Measurements from ENCODE around the gene DUT. TPM values are rescaled to one million over a fixed set of nuclear protein-coding genes. Genes with fewer than 3 reads are reported as not detected.
A peak's percentile ranks its signal among the peaks of the same experiment; 100 is the strongest.

The DUT gene
- total and polyA plus RNA-seq, 2 of the 8 experiments (the other 6 are each of a cell fraction or from before 2014, with no cell fraction given), result 71.5 to 246 TPM

DNA sequence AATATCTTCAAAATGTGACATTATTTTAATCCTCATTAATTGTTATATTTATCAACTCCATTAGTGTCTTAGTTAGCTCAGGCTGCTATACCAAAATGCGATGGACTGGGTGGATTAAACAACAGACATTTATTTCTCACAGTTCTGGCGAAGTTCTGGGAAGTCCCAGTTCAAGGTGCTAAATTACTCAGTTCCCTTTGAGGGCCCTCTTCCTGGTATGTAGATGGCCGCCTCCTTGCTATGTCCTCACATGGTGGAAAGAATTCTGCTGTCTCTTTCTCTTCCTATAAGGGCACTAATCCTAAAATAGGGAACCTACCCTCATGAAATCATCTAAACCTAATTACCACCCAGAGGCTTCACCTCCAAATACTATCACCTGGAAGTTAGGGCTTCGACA is 38.8 kb upstream of the DUT start:
- H3K27ac ChIP-seq (ENCODE audit: low read depth, low read length), result no peak overlapping the region
- H2BK120ac ChIP-seq (replicated peaks; ENCODE audit: low read depth, low read length), result no peak overlapping the region
- no peak overlapping the region for H4K8ac ChIP-seq (ENCODE audit: extremely low read depth, insufficient read depth, low read length)
- no peak overlapping the region for H3K4me2 ChIP-seq (ENCODE audit: insufficient read depth in 1 of 2, low read depth in 2 of 2, low read length in 2 of 2)
- H2BK5ac ChIP-seq (ENCODE audit: low read depth, low read length), result no peak overlapping the region
- H2BK12ac ChIP-seq (ENCODE audit: low read depth, low read length), result no peak overlapping the region
- no peak overlapping the region for H3K56ac ChIP-seq (replicated peaks; ENCODE audit: insufficient read length, low read depth, low read length)
- H3K36me3 ChIP-seq (ENCODE audit: control insufficient read depth in 2 of 4, insufficient read depth in 4 of 4, low read length in 3 of 4), result no peaks in the 10 kb centered on the region
- H3K14ac ChIP-seq (ENCODE audit: insufficient read length), result no peak overlapping the region
- no peak overlapping the region for H3K18ac ChIP-seq (ENCODE audit: extremely low read depth, low read length)
- FAIRE-seq (no peak), DNase-seq (ENCODE audit: low read depth in 1 of 2, low spot score in 2 of 2) (no peak)
- CTCF ChIA-PET (ENCODE audit: partially characterized antibody), result interaction anchor here (0.6 to 1.5 kb wide), 9 partner anchors 8 to 761 kb away, joined by 3 to 5 read pairs (median 3); no protein-coding TSS in a partner anchor
- no peak for TF ChIP-seq SRF (IDR thresholded peaks at IDR 0.05; ENCODE audit: low read depth, low read length)
- no peak for TF ChIP-seq NRF1 (IDR thresholded peaks at IDR 0.05; ENCODE audit: low read depth, low read length)
- TF ChIP-seq GTF2F1 (IDR thresholded peaks at IDR 0.05; ENCODE audit: borderline replicate concordance, low read depth, low read length), result no peak
- TF ChIP-seq SP2 (IDR thresholded peaks at IDR 0.05; ENCODE audit: low read length), result no peak
- TF ChIP-seq, protein P1, sequence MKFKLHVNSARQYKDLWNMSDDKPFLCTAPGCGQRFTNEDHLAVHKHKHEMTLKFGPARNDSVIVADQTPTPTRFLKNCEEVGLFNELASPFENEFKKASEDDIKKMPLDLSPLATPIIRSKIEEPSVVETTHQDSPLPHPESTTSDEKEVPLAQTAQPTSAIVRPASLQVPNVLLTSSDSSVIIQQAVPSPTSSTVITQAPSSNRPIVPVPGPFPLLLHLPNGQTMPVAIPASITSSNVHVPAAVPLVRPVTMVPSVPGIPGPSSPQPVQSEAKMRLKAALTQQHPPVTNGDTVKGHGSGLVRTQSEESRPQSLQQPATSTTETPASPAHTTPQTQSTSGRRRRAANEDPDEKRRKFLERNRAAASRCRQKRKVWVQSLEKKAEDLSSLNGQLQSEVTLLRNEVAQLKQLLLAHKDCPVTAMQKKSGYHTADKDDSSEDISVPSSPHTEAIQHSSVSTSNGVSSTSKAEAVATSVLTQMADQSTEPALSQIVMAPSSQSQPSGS (IDR thresholded peaks at IDR 0.05; ENCODE audit: low read length), result no peak
- no peak for TF ChIP-seq BCL11A (IDR thresholded peaks at IDR 0.05; ENCODE audit: low read depth in 2 of 2, low read length in 2 of 2)
- no peak for TF ChIP-seq CREB1 (IDR thresholded peaks at IDR 0.05)
- TF ChIP-seq ASH2L (IDR thresholded peaks at IDR 0.05; ENCODE audit: low read length), result no peak
- no peak for TF ChIP-seq CBX8 (IDR thresholded peaks at IDR 0.05; ENCODE audit: borderline replicate concordance, low read depth, low read length)
- TF ChIP-seq KDM4A (IDR thresholded peaks at IDR 0.05; ENCODE audit: low read depth, low read length, severe bottlenecking), result no peak
- no peaks in the 10 kb centered on the region for H4K20me1 ChIP-seq (replicated peaks in 1 of 2; ENCODE audit: control insufficient read depth in 1 of 2, insufficient read depth in 2 of 2, low read length in 2 of 2)
- no peak overlapping the region for H2BK15ac ChIP-seq (ENCODE audit: low read length)
- H2AK5ac ChIP-seq (ENCODE audit: low read depth, low read length), result no peak overlapping the region
- no peak overlapping the region for H4K91ac ChIP-seq (replicated peaks; ENCODE audit: insufficient read length, low read length)
- H3K4me1 ChIP-seq (replicated peaks in 1 of 4; ENCODE audit: control insufficient read depth in 3 of 4, insufficient read depth in 4 of 4, low read length in 3 of 4), result peaks cover 2 to 8% (median 5%) of the 10 kb centered on the region in 4 experiments; a peak in 5 of 7 replicates
- H3K4ac ChIP-seq (replicated peaks; ENCODE audit: insufficient read length, low read depth, low read length), result peak overlapping the region; percentile 23
- no peaks in the 10 kb centered on the region for H3K9me3 ChIP-seq (ENCODE audit: insufficient read depth in 2 of 2, low read depth in 1 of 2, low read length in 1 of 2)
- H3K23me2 ChIP-seq (ENCODE audit: low read depth, low read length), result no peaks in the 10 kb centered on the region
- POLR2A ChIA-PET (ENCODE audit: partially characterized antibody), result interaction anchor here (0.9 kb wide), 1 partner anchor 8 kb away, joined by 3 read pairs; no protein-coding TSS in a partner anchor
- peak overlapping the region; percentile 13; the same call in 1 of the 2 replicates for H2BK20ac ChIP-seq (ENCODE audit: low read length)
- no peak overlapping the region for H3K4me3 ChIP-seq (ENCODE audit: extremely low read depth in 1 of 4, insufficient read depth in 2 of 4, low read depth in 3 of 4, low read length in 4 of 4)
- no peak overlapping the region for H3K9ac ChIP-seq (replicated peaks in 1 of 4; ENCODE audit: extremely low read depth in 1 of 4, low read depth in 3 of 4, low read length in 3 of 4)
- no peaks in the 10 kb centered on the region for H3K79me1 ChIP-seq (ENCODE audit: low read depth, low read length)
- H3K23ac ChIP-seq (ENCODE audit: insufficient read length), result no peak overlapping the region
- WGBS, 2 experiments (ENCODE audit: extremely low coverage in 1 of 2, insufficient coverage in 1 of 2, insufficient read length in 1 of 2, insufficient replicate concordance in 2 of 2, low coverage in 1 of 2, low lambda C conversion rate in 2 of 2, missing lambda C conversion rate in 1 of 2), result 78% methylated on average over 4 of the region's 4 CpGs; no CpG with 5 or more reads in 1 of the 2 experiments
- no peak overlapping the region for H2AFZ ChIP-seq (ENCODE audit: low read length)
- no peak overlapping the region for H4K5ac ChIP-seq (ENCODE audit: insufficient read length, low read depth, low read length)
- no peaks in the 10 kb centered on the region for H3K79me2 ChIP-seq (ENCODE audit: control insufficient read depth in 1 of 2, insufficient read depth in 2 of 2, low read length in 2 of 2)
- H3K27me3 ChIP-seq (replicated peaks in 1 of 4; ENCODE audit: control insufficient read depth in 3 of 4, extremely low read depth in 1 of 4, insufficient read depth in 3 of 4, low read length in 3 of 4), result no peaks in the 10 kb centered on the region

Measured in H1 (cell line).